Measurements from ENCODE around the gene VIPR1.

DNA sequence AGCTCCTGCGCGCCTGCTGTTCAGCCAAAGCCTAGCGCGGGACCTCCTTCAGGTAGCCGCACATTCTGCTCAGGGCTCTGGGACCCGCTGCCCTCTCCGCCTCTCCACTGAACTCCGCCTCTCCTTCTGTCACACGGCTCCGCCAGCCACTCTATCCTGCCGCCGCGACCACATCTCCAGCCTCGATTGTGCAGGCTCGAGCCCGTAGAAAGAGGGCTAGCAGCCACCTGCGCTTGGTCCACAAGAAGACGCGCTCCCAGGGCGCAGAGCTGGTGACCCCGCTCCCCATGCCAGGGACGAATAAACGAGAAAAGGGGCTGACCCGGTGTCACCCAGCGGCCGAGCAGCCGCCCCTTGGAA, 1.1 kb upstream of the VIPR1 start:
- TF ChIP-seq, protein P1, sequence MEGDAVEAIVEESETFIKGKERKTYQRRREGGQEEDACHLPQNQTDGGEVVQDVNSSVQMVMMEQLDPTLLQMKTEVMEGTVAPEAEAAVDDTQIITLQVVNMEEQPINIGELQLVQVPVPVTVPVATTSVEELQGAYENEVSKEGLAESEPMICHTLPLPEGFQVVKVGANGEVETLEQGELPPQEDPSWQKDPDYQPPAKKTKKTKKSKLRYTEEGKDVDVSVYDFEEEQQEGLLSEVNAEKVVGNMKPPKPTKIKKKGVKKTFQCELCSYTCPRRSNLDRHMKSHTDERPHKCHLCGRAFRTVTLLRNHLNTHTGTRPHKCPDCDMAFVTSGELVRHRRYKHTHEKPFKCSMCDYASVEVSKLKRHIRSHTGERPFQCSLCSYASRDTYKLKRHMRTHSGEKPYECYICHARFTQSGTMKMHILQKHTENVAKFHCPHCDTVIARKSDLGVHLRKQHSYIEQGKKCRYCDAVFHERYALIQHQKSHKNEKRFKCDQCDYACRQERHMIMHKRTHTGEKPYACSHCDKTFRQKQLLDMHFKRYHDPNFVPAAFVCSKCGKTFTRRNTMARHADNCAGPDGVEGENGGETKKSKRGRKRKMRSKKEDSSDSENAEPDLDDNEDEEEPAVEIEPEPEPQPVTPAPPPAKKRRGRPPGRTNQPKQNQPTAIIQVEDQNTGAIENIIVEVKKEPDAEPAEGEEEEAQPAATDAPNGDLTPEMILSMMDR (conservative IDR thresholded peaks at IDR 0.05 in 1 of 2, IDR thresholded peaks at IDR 0.05 in 1 of 2; ENCODE audit: low read depth in 1 of 2, low read length in 2 of 2) = no peak
- no peak for TF ChIP-seq EZH2 (IDR thresholded peaks at IDR 0.05; ENCODE audit: low read length, missing control alignments)
